ENCODE data around the gene MAP10.

The MAP10 gene

DNA sequence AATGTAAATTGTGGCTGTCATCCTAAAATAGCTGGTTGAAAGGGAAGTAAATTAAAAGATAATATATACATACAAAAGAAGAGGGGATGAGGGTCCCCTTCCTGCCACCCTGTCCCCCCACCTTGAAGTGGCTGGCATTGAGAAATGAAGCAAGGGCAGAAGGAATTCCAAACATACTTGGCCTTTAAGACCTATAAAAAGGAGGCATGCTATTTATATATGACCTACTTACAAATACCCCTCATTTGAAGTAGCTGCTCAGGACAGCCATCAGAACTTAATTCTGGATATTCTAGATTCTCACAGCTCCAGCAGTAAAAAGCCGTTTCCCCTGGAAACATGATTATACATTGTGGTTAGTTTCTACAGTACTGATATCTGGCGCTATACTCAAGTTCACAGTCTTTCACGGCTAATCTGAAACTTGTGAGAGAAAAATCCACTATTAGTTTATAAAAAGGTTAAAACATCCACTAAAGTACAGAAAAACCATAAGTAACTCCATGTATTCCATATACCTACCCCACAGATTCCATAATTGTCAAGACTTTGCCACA, 9.6 kb upstream of the MAP10 start:
- DNase-seq (ENCODE audit: low spot score), result no peak

DNA sequence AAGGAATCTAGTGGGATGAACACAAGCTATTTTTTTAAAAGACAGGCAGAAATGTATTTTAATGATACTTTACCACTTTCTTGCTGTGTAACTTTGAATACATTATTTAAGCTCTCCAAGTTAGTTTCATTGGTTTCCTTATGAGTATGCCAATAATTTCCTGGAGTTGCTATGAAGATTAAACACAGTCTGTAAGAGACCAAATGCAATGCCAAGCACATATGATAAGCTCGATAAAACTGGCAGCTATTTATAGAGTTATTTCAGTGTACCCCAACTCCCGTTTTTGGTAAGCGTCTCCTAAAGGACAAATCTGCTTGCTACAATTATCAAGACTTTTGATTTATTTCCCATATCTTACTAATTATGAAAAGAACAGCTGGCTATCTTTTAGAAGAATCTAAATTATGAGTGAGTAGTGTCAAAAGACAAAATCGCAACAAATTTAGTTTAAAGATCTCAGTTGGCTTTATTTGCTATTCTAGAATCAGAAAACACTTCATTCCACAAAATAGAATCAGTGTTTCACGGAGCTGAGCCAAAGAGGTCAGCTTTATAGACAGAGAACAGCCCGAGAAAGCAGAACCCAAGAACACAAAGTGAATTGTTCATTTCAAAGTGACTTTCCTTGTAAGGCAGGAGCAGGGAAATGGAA, 7.2 kb upstream of the MAP10 start:
- no peak for DNase-seq (ENCODE audit: low spot score)

DNA sequence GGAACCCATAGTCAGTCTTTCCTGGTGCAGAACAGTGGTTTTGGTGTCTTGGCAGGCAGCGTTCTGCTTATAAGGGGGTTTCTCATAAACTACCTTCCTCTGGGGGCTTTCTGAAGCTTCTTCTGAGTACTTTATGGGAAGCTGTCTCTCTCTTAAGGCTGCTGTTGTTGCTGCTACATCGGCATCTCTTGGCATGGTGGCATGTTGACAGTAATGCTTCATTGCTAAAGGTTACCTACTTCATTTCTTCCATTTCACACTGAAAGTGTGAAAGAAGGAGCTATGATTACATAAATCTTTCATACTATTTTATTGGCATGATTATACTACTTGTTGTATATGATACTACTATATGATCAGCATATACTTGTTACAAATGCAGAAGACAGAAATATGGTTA, 6.3 kb upstream of the MAP10 start:
- no peak for DNase-seq (ENCODE audit: low spot score)

DNA sequence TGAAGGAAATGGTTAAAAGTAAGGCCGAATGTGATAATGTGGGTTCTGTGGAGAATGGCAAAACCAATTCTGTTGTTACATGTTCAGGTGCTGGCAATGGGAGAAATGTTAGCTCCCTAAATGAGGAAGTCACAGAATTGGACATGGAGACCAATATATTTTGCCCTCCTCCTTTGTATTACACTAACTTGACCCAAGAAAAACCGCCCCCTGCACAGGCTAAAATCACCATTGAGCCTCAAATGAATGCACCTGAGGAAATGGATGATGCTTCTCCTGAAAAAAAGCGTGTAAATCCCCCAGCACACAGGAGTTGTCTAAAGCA, 932 bp downstream of the MAP10 start:
- no peak for DNase-seq (ENCODE audit: low spot score)

DNA sequence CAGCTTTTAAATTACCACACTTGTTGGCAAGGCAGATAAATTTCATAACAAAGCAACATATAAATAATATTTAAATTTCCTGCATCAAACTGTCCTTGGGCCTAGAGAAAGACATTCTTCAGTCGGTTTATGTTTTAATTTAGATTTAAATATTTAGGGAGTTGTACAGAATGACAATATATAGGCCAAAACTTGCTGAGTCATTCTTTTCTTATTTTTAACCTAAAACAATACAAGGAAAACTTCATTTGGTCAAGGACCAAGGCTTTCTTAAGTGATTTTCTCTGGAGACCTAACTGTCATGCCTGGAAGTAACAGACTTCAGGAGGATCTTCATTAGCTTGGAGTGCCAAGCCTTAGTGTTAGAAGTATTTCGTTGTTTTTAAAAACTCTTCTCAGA, 5.6 kb downstream of the MAP10 start:
- DNase-seq (ENCODE audit: low spot score), result no peak

DNA sequence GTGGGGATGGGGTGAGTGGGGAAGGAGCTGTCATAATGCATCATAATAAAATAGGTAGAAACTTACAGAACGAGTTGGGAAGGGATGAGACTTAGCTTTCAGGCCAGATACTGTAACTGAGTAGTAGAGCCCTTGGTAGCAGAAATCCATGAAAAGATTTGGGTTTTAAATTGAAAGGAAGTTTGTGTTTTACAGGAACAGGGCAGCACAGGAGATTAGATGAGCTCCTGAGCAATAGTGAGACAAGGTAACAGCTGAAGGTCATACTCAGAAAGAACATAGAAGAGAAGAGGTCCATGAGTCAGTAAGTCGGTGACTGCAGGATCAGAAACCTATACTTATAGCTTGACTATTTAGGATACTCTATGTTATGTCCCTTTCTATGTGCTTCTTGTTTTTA, 7.3 kb downstream of the MAP10 start:
- DNase-seq (ENCODE audit: low spot score), result no peak

DNA sequence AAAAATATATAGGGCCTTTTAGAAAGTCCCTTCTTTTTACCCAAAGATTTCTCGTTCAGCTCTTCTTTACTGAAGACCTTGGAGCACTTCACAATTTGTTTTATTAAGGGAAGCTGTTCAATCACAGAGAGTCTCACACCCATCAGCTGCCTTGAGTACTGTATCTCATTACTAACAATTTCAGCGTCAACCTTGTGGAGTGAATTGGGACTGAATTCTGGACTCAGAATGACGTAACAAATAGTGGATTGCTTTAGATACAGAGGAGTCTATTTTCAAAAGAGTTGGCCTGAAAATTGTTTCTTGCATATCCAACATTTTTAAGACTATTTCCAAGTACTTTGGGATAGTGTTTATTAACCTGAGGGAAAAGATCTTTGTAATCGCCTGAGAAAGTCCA, 7.9 kb downstream of the MAP10 start:
- no peak for DNase-seq (ENCODE audit: low spot score)

DNA sequence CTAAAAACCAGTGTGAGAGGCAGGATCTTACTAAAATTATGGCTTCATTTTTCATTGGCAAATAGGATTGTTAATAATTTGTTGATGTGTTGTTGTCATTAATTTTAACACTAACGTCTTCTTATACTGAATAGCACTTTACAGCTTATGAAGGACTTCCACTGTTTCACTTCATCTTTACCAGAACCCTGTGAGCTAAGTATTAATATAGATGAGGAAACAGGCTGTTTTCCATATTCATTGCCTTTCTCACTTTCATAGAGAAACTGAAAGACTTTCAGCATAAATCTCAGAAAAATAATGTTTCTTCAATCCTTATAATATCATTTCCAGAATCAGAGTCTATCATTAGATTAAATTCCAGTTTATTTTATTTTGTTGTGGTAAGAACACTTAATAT, 8.5 kb downstream of the MAP10 start:
- DNase-seq (ENCODE audit: low spot score), result no peak

DNA sequence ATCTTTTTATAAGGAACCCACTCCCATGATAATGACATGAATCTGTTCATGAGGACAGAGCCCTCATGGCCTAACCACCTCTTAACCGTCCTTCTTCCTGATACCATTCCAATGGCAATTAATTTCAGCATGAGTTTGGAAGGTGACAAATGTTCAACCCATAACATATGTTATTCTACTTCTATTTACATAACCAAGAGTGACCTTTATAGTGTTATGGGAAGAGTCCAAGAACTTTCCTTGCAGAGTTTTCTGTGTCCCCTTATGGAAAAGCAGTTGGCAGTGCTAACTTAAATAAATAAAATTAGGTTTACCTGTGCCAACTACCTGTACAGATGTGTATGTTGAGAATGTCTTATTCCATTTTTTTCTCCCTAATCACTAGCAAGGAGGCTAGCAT, 11.1 kb downstream of the MAP10 start:
- DNase-seq (ENCODE audit: low spot score), result no peak

DNA sequence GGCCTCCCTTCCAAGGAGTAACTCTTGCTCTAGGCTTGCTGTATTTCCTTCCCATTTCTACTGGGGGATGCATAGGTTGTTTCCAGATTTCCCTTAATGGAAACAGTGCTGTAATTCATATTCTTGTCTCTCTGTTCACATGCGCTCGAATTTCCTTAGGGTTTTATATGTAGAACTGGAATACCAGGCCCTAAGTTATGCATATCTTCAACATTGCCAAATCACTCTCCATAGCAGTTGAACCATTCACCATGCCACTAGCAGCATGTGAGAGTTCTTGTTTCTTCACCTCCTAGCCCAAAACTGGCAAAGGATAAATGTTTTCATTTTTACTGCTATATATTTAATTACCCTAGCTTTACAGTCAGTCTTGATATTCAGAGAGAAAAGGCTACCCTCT, 12.8 kb downstream of the MAP10 start:
- DNase-seq (ENCODE audit: low spot score), result no peak

DNA sequence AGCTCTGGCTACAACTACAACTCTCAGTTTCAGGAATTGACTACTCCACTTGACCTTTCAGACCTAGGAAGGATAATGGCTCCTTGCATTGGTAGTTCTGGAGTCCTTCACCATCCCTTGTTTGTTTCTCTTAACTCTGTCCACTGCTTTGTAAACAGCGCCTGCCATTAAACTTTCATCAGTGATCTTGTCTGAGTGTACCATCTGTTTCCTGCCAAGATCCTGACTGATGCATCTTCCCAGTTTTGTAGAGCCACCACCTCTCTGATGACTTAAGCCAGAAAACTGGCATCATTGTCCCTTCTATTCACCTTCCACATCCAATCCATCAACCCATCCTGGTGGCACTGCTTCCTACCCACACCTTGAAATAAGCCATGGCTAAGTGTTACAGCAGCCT, 15.2 kb downstream of the MAP10 start:
- DNase-seq (ENCODE audit: low spot score), result no peak

DNA sequence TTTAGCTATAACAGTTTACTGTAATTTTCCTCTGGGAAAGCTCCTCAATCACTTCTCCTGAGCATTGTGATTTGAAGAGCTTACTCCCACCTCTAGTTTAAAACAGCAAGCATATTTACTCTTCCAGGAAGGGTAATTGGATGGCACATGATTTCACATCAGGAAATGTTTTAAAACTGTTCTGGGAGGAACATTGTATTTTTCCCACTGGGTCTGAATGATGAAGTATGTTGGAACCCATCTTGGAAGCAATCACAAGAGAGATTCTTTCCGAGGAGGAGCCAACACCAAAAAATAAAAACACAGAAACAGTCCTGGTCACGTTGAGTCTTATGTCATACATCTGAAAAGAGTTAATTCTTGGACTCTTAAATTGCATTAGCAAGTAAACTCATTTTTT, 17.3 kb downstream of the MAP10 start:
- no peak for DNase-seq (ENCODE audit: low spot score)

DNA sequence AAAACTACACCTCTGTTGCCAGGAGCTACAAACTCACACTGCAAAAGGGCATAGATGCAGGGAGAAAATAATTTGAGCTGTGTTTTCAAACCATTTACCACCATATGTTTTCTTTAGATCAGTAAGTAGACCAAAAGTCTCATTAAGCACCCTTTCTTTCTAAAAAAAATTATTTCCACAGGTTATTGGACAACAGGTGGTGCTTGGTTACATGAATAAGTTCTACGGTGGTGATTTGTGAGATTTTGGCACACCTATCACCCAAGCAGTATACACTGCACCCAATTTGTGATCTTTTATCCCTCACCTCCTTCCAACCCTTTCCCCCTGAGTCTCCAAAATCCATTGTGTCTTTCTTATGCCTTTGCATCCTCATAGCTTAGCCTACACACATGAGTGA, 21.1 kb downstream of the MAP10 start:
- DNase-seq (ENCODE audit: low spot score), result no peak

DNA sequence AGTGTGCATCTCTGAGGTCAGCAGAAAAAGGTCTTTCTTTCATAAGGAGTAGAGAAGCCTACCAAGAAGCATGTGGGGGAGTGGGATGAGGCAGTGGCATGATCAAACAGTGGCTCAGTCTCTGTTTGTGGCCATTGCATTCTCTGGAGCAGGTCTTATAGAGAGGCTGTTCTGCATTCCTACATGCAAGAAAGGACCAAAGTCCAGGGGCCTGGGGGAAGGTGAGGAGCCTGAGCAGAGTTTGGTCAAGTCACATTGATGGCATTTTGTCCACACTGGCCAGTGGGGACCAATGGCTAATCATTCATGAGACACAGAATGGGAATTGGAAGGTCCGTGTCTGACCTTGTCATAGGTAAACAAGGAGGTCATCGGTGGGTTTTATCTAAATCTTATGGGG, 25.4 kb downstream of the MAP10 start:
- no peak for DNase-seq (ENCODE audit: low spot score)

DNA sequence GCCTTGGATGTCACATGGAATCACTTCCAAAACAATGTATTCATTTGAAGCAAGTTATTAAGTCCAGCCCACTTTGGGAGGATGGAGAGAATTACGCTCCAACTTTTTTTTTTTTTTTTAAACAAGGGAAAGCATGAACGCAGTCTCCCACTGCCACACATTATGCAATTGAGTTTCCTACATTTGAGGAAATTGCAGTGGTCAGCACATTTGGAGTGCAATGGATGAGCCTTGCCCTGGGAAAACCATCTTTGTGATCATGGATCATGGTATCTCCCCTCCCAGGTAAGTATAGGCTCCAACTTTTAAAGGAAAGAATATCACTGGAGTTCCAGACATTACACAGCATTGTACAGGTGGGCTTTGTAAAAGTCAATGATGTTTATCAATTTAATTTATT, 26.7 kb downstream of the MAP10 start:
- DNase-seq (ENCODE audit: low spot score), result no peak

DNA sequence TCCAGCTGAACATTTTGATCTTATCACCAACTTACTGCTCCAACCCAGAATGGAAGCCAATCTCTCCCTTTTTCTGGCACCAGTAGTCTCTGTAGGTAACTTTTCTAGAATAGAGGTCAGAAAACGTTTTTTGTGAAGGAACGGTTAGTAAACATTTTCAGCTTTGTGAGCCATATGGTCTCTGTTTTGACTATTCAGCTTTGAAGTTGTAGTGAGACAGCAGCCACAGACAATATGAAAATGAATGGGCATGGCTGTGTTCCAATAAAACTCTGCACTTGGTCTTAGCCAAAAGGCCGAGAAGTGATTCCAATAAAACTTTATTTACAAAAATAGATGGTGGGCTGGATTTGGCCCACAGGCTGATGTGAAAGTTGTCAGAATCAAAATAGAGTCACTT, 28.9 kb downstream of the MAP10 start:
- no peak for DNase-seq (ENCODE audit: low spot score)

DNA sequence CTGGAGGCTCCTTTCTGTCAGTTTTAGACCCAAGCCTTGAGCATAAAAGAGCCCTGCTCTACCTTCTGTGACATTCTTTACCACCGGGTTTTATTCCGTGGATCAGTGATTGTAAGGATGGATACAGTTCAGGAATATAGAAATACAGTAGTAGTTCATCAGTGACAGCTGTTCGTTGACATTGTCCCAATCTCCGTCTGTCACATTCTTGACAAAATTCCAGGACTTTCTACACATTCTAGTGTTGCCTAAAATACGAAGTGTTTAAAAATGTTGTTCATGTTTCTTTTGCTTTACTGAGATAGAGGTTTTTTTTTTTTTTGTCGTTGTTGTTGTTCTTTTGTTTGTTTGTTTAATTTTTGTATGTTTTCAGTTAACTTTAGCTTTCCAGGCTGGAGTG, 29.9 kb downstream of the MAP10 start:
- no peak for DNase-seq (ENCODE audit: low spot score)

DNA sequence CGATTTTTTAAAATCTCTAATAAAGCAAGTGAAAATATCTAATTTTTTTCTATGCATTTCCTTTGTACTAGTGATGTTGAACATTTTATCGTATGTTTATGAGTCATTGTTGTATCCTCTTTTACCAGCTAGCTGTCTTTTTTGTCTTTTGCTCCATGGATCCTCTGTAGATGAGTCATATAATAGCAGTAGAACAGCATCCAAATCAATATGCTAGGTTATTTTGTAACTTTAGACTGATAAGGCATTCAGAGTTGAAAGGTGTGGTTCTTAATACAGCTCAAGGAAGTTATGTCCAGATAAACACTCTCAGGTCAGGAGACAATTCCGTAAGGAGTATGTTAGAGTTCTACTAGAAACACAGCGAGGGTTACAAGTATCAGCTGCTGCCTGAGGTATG, 31.9 kb downstream of the MAP10 start:
- no peak for DNase-seq (ENCODE audit: low spot score)

DNA sequence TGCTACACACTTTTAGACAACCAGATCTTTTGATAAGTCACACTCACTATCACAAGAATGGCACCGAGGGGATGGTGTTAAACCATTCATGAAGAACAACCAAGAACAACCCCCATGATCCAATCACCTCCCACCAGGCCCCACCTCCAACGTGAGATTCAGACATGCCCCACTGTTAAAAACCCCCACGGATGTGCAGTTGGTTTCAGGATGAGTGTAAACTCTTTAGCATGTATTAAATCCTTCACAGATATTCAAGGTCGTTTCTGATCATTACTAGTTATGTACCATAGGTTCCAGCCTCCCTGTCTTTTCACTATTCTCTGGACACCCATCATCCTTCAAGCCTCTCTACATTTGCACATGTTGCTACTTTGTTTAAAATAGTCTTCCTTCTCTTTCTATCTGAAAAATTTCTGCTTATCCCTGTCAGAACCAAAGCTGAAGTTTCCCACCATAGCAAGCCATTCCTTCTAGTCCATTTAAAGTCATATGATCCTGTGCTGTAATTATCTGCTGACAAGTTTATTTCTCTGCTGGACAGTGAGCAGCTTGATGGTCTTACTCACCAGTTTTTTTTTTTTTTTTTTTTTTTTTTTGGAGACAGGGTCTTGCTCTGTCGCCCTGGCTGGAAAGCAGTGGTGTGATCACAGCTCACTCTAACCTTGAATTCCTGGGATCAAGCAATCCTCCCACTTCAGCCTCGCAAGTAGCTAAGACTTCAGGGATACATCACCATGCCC, 36.8 kb downstream of the MAP10 start:
- peak; percentile 3 for DNase-seq (ENCODE audit: low spot score)

DNA sequence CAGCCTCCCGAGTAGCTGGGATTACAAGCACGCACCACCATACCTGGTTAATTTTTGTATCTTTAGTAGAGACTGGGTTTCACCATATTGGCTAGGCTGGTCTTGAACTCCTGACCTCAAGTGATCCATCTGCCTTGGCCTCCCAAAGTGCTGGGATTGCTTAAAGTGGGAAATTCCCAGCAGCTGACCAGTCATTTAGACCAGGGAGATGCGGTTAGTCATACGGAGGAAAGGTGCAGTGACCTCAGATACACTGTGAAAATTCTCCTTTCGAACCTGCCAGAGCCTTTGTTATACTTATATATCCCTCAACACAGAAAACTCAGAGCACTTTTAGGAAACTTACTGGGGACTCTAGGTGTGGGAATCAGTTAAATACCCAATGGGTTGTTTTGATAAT, 39.6 kb downstream of the MAP10 start:
- DNase-seq (ENCODE audit: low spot score), result no peak

DNA sequence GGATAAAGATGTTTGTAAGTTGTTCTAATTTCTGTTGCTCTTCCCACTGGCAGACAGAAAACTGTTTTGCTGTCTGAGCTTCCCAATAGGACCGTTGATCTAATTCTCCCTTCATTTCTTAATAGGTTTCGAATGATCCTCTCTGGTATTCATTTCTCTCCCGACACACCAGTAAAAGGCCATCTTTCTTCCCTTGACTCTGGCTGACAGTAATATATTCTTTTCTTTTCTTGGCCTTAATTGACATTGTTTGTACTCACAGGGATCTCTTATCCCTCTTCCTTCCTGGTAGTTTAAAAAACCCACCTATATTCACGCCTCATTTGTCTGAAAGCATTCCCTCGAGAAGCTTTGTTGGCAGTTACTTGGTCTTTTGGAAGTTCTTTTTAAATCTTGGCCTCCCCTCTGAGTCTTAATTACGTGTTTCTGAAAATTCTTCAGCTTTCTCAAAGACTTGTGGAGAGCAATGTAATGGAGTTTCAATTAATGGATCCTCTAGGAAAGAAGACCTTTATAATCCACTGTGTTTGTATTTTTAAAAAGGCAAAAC, 40.3 kb downstream of the MAP10 start:
- no peak for DNase-seq (ENCODE audit: low spot score)

DNA sequence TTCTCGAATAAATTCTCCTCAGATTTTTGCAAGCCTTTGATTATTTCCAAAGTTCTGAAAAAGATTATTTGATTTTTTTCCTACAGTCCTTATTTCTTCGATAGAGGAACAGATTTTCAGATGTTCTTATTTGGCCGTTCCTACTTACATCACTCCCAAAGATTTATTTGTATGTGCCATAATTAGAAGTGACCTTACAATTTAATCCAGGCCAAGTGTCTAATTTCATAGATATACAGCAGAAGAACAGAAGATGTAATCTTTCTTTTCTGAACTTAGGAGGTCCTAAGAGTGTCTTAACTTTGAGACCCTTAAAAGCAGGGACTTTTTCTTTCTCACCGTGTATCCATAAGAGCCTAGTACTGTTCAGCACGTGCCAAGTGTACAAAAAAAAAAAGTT, 46.3 kb downstream of the MAP10 start:
- DNase-seq (ENCODE audit: low spot score), result no peak

DNA sequence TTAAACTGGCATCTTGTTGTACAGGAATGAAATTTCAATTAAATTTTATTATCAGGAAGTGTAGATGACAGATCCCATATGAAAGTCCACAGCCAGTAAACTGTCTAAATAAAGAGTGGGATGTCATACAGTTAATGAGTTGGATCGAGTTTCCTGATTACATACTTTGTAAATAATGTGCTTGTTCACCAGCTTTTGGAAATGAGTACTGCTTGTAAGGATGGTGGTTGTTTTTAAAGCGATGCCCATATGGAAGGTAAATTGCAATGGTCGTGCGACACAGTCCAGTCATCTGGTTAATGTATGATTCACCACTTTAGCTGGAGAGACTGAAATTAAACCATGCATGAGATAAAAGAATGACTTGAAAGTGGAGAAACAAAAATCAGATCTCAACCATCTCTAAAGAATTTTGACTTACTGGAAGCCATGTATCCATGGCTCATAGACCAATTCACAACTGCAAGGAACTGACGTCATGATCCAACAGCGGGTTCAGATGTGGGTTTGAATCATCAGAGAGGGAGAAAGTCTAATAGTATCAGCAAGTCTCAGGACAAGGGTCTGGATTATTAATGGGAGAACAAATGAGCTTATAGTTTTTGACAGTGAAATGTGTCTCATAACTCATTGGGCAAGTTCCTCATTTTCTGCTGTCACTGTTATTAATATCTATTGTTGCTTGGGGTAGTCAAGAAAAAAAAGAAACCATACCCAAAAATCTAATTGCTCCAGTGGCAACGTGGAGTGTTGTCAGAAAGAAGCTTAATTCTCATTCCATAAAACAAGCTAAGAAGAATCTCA, 49.0 kb downstream of the MAP10 start:
- DNase-seq (ENCODE audit: low spot score), result no peak

All from activated CD4-positive, alpha-beta T cell treated with anti-CD3 and anti-CD28 coated beads, Interleukin-2, Interleukin-4, amounts not matched to agents 100 ng/mL and 50 ng/mL, durations not matched to agents 16 hours and 8 hours (primary cell).